Endothelial cell of hepatic sinusoid (primary cell): ENCODE measurements around the gene SDHB.

Experiments
- in situ Hi-C: cut with HindIII; loops from 2 replicates; pipeline ENCODE4 v1.10.0; 2017; ENCODE audit warnings: low sequenced_read_pairs

Gene SDHB

DNA sequence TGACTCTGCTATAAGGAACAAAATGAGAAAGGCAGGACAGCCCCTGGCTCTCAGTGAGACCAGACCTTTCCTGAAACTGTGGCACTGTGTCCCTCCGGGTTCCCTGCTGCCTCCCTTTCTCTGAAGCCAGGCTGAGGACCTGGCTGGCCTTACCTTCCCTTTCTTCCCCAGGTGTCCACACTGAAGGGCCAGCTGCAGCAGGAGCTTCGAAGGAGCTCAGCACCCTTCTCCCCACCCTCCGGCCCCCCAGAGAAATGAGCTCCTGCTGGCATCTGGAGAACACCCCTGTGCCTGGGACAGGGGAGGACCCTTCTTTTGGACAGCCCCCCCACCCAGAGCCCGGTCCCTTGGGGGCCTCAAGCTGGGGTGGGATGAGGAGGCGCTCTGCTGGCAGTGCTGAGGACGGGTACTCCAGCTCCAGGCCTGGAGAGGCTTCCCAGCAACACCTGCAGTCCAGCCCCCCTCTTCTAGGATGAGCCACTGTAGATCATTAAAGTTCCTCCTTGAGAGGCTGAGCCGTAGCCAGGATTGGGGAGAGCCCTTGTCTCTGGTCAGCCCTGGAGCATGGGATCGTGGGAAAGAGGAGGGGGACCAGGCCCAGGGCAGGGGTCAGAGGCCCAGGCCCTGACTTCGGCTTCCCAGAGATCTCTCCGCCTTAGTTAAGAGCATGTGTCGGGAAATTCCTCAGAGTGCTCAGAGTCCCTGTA lies 81.5 kb downstream of the SDHB start:
- in situ Hi-C loops: loop anchor here (5.0 kb wide), 2 partner anchors 50 to 70 kb away; partner anchors contain the start of gene CROCC

DNA sequence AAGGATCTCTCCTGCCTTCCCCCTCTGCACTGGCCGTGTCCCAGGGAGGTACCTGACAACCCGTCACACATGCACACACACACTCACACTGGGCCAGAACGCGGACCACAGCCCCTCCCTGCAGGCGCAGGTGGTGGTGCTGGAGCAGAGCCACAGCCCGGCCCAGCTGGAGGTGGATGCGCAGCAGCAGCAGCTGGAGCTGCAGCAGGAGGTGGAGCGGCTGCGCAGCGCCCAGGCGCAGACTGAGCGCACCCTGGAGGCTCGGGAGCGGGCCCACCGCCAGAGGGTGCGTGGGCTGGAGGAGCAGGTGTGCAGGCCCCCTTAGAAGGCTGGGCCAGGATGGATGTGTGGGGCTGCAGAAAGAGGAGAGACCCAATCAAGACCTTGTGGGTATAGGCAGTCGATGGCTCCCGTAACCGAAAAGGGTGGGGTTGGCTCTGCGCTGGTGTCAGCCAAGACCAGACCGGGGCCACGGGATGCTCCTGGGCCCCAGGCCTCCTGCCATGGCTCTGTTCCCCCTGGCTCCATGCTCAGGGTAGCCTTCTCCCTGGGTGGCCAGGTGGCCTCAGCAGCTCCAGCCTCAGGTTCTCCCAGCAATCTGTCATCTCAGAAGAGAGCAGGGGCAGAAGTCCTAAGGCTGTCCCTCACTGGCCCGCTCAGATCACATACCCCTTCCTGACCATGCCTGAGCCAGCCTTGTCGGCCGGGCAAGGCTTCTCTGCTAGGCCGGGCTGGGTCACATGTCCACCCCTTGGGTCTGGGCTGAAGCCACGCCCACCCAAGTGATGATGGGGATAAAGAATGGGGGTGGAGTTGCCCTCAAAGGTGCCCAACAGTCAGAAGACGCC lies 82.3 kb downstream of the SDHB start:
- in situ Hi-C loops: loop anchor here (5.0 kb wide), 2 partner anchors 49 to 71 kb away; partner anchors contain the start of gene CROCC

- in situ Hi-C loops: loop anchor here (5.0 kb wide), 2 partner anchors 48 to 72 kb away; partner anchors contain the start of gene CROCC
These were observed 83.5 kb downstream of the SDHB start for GRCh38 chr1:16970132-16970910.

DNA sequence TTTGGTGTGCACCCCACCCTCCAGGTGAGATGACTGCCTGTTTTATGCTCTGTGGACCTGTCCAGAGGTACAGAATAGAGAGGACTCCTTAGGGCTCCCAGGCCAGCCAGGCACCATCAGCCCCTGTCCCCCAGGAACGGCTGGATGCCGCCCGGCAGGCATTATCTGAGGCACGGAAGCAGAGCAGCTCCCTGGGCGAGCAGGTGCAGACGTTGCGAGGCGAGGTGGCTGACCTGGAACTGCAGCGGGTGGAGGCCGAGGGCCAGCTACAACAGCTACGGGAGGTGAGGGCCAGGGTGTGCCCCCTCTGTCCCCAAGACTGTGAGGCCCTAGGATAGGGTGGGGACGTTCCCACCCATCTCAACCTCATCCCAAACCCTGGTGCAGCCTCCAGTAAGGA lies 84.2 kb downstream of the SDHB start:
- in situ Hi-C loops: loop anchor here (5.0 kb wide), 2 partner anchors 47 to 73 kb away; partner anchors contain the start of gene CROCC

DNA sequence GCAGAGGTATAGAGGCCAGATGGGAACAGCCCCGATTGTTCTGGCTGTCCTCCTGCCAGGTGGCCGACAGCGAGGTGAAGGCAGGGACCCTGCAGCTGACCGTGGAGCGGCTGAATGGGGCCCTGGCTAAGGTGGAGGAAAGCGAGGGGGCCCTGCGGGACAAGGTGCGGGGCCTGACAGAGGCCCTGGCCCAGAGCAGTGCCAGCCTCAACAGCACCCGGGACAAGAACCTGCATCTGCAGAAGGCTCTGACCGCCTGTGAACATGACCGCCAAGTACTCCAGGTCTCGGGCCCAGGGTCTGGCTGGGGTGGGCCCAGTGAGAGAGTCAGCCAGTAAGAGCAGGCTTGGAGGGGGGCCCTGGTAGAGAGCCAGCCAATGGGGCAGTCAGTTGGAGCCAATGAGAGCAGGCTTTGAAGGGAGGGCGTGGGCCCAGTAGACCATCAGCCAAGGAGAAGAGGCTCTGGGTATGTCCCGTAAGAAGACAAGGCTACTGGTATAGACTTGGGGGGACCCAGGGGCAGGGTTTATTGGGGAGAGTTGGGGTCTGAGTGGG lies 84.7 kb downstream of the SDHB start:
- in situ Hi-C loops: no loop called here
